WI38 (cell line): ENCODE measurements around the gene VWF.
"Not testable (repeated sequence)": the region's sequence is repeated elsewhere in the genome, so short reads cannot be mapped to it uniquely, and the experiment has no call there.

Experiments
- H3K4me3 ChIP-seq: 2 replicates; pipeline ENCODE4 v1.5.1; 2011; ENCODE audit warnings: low read depth, mild to moderate bottlenecking, control low read depth, low read length
- CTCF ChIP-seq: IDR thresholded peaks from 2 replicates; pipeline ENCODE4 v1.5.1; 2012; ENCODE audit warnings: low read depth, mild to moderate bottlenecking, control low read depth, low read length

The VWF gene

GRCh38 chr12:6112004-6112403 lies 12.5 kb downstream of the VWF start:
- H3K4me3 ChIP-seq, result no peak overlapping the region
- no peak for TF ChIP-seq CTCF

GRCh38 chr12:6110006-6110405 lies 14.5 kb downstream of the VWF start:
- no peak overlapping the region for H3K4me3 ChIP-seq
- no peak for TF ChIP-seq CTCF

GRCh38 chr12:6106218-6106617 lies 18.3 kb downstream of the VWF start:
- no peak for TF ChIP-seq CTCF
- H3K4me3 ChIP-seq, result no peak overlapping the region

GRCh38 chr12:6104842-6105241 lies 19.6 kb downstream of the VWF start:
- no peak for TF ChIP-seq CTCF

GRCh38 chr12:6104027-6104426 lies 20.4 kb downstream of the VWF start:
- no peak overlapping the region for H3K4me3 ChIP-seq
- TF ChIP-seq CTCF, result no peak

More at GRCh38 chr12:6104842-6105241, 19.6 kb downstream of the VWF start:
- H3K4me3 ChIP-seq, result no peak overlapping the region

GRCh38 chr12:6102021-6102420 lies 22.4 kb downstream of the VWF start:
- not testable (repeated sequence) for H3K4me3 ChIP-seq

- TF ChIP-seq CTCF, result no peak
- H3K4me3 ChIP-seq, result no peak overlapping the region
Measured at GRCh38 chr12:6099316-6099715, 25.2 kb downstream of the VWF start.

- H3K4me3 ChIP-seq, result no peak overlapping the region
- no peak for TF ChIP-seq CTCF
Measured at GRCh38 chr12:6097411-6097810, 27.1 kb downstream of the VWF start.
